Activated naive CD4-positive, alpha-beta T cell treated with anti-CD3 and anti-CD28 coated beads for 36 hours (primary cell): ENCODE measurements around the gene RPA1. TPM values are rescaled to one million over a fixed set of nuclear protein-coding genes. Genes with fewer than 3 reads are reported as not detected.

Experiments used
- CTCF ChIA-PET: fragments of 350-600 bp; sonication (Branson Sonifier 250); formaldehyde crosslinking; loops from one replicate; lab custom pipeline; 2021; ENCODE audit warnings: antibody characterized with exemption; lab: Charles Lee
- DNase-seq: peaks from one replicate; pipeline ENCODE4 v3.0.0-alpha.2; 2020
- H3K27ac Mint-ChIP-seq: one replicate; pipeline ENCODE4 v1.8.0; 2021; ENCODE audit warnings: mild to moderate bottlenecking, mixed read lengths
- H3K27me3 Mint-ChIP-seq: one replicate; pipeline ENCODE4 v1.8.0; 2021; ENCODE audit warnings: low read depth, mixed read lengths
- H3K36me3 Mint-ChIP-seq: one replicate; pipeline ENCODE4 v1.8.0; 2021; ENCODE audit warnings: low read depth, mixed read lengths
- H3K4me1 Mint-ChIP-seq: one replicate; pipeline ENCODE4 v1.8.0; 2021; ENCODE audit warnings: low read depth, mixed read lengths
- H3K4me3 Mint-ChIP-seq: one replicate; pipeline ENCODE4 v1.8.0; 2021; ENCODE audit warnings: mild to moderate bottlenecking, moderate library complexity, mixed read lengths
- H3K9me3 Mint-ChIP-seq: one replicate; pipeline ENCODE4 v1.8.0; 2021; ENCODE audit warnings: mixed read lengths
- intact Hi-C: fragments of 100-400 bp; cut with micrococcal nuclease; formaldehyde crosslinking; loops from one replicate; pipeline ENCODE4 v1.15.1; 2023
- total RNA-seq, 2 experiments: library from RNA; stranded (reverse); gene quantifications; one replicate each; pipeline ENCODE4 v1.2.3, GENCODE V29; 2021

The RPA1 gene
- 100 to 1,000 TPM; 177 to 188 TPM for total RNA-seq

GRCh38 chr17:1829592-1830257 lies at the start of gene RPA1, which contains the start of gene SMYD4:
RPA1 (plus strand) TSS chr17:1830005; CDS start chr17:1830094, 89 bp downstream.
SMYD4 (minus strand) TSS chr17:1829902; CDS start chr17:1827994, 1,908 bp downstream.
- Mint-ChIP-seq H3K36me3 (peaks cover 25% of the 10 kb centered on the region), H3K4me3 (peak within 1 kb of the TSS; percentile 93), H3K27ac (peak within 1 kb of the TSS; percentile 85), H3K27me3 (no peaks in the 10 kb centered on the region), H3K9me3 (no peaks in the 10 kb centered on the region), H3K4me1 (peaks cover 61% of the 10 kb centered on the region)
- intact Hi-C loops = loop anchor here (1.0 to 5.0 kb wide), 4 partner anchors 113 to 423 kb away; partner anchors contain the start of genes RILP and SCARF1
- DNase-seq = peak; percentile 89
- CTCF ChIA-PET = interaction anchor here (0.6 to 2.0 kb wide), 2 partner anchors 38 to 113 kb away, joined by 4 to 7 read pairs; no protein-coding TSS in a partner anchor

DNA sequence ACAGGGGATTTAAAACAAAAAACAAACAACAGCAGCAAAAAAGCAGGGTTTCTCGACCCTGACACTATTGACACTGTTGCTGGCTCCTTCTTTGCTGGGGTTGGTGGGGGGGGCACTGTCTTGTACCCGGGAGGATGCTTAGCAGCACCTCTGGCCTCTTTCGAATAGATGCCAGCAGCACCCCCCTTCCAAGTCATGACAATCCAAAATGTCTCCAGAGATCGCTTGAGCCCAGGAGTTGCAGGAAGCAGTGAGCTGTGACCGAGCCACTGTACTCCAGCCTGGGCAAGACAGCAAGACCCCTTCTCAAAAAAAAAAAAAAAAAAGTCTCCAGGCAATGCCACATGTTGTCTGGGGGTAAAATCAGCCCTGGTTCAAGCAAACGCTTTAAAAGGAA lies 47.6 kb upstream of the RPA1 start:
- Mint-ChIP-seq H3K4me1 (no peaks in the 10 kb centered on the region), H3K36me3 (peaks cover 27% of the 10 kb centered on the region), H3K27me3 (no peaks in the 10 kb centered on the region), H3K9me3 (no peaks in the 10 kb centered on the region), H3K27ac (no peak overlapping the region), H3K4me3 (no peak overlapping the region)
- CTCF ChIA-PET = interaction anchor here (1.3 to 2.6 kb wide), 3 partner anchors 33 to 114 kb away, joined by 3 to 13 read pairs (median 3); no protein-coding TSS in a partner anchor
- intact Hi-C loops = loop anchor here (5.0 kb wide), 1 partner anchor 60 kb away; the partner anchor contains the start of gene WDR81
- DNase-seq = no peak

DNA sequence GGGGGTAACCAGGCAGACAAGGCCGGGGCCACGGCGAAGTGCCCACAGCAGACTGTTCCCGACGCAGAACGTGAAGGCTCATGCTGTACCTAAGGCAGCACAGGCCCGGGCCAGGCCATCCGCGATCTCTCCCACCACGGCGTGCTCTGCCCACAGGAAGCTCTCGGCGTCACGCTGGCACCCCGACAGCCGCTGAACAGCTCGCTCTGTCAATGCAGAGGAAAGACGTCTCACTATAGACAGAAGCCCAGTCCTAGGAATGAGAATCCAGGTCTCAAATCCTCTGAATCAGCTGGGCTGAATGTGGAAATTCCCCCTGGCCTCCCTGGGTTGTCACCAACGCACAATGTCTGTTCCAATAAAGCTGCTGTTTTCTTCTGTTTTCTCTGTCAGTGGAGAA lies 46.5 kb upstream of the RPA1 start:
- CTCF ChIA-PET = interaction anchor here (0.7 to 2.6 kb wide), 3 partner anchors 62 to 115 kb away, joined by 3 to 13 read pairs (median 3); no protein-coding TSS in a partner anchor
- no peaks in the 10 kb centered on the region for H3K4me1 Mint-ChIP-seq
- H3K27ac Mint-ChIP-seq = no peak overlapping the region
- no peak overlapping the region for H3K4me3 Mint-ChIP-seq
- no peaks in the 10 kb centered on the region for H3K27me3 Mint-ChIP-seq
- H3K9me3 Mint-ChIP-seq = no peaks in the 10 kb centered on the region
- intact Hi-C loops = loop anchor here (5.0 kb wide), 1 partner anchor 61 kb away; the partner anchor contains the start of gene WDR81
- H3K36me3 Mint-ChIP-seq = peaks cover 25% of the 10 kb centered on the region
- no peak for DNase-seq

- CTCF ChIA-PET = interaction anchor here (0.7 to 2.6 kb wide), 6 partner anchors 63 to 524 kb away, joined by 3 to 13 read pairs (median 3); no protein-coding TSS in a partner anchor
- Mint-ChIP-seq H3K4me1 (no peaks in the 10 kb centered on the region), H3K27ac (peak overlapping the region; percentile 58), H3K36me3 (peaks cover 25% of the 10 kb centered on the region), H3K9me3 (no peaks in the 10 kb centered on the region), H3K27me3 (no peaks in the 10 kb centered on the region), H3K4me3 (no peak overlapping the region)
- intact Hi-C loops = loop anchor here (1.0 to 5.0 kb wide), 2 partner anchors 62 to 115 kb away; partner anchors contain the start of gene WDR81
- no peak for DNase-seq
Measured at GRCh38 chr17:1783834-1784611, 45.8 kb upstream of the RPA1 start.

DNA sequence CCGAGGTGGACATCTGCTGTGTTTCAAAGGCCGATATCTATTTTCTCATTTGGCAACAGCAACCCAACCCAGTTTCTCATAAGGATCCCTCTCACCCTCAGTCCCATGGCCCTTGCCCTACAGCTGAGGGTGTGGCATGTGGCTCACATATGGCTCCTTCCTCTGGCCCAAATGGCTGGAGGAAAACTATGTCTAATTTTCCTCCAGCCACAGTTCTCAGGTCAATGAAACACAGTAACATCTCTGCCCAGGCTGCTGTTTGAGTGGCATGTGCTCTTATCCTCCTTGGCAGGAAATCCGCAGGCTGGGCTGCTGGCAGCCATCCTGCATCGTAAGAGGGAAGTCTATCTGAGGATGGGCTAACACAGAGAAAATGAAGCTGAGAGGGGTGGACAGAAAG lies 43.9 kb upstream of the RPA1 start:
- Mint-ChIP-seq H3K9me3 (no peaks in the 10 kb centered on the region), H3K36me3 (peaks cover 25% of the 10 kb centered on the region), H3K4me1 (no peaks in the 10 kb centered on the region), H3K27ac (no peak overlapping the region), H3K27me3 (no peaks in the 10 kb centered on the region), H3K4me3 (no peak overlapping the region)
- CTCF ChIA-PET = no interaction called here
- DNase-seq = no peak
- intact Hi-C loops = no loop called here

DNA sequence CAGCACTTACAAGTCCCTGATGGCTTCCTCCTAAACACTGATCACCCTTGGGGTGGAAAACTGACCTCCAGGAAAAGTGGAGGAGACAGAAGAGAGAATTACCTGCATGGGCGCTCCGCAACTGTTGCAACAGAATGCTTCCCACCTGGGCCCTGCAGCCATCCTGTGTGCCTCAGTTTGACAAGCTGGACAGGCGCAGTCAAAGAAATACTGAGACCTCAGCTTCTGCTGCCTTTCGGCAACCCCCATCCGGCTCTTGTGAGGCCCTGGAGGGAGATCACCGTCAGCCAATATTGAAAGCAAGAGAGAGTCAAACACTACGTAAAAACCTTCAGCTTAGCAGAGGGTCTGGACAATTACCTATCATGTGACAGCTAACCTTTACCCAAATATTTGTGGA lies 43.1 kb upstream of the RPA1 start:
- Mint-ChIP-seq H3K36me3 (peaks cover 22% of the 10 kb centered on the region), H3K4me1 (no peaks in the 10 kb centered on the region), H3K27ac (no peak overlapping the region), H3K9me3 (no peaks in the 10 kb centered on the region), H3K4me3 (no peak overlapping the region), H3K27me3 (no peaks in the 10 kb centered on the region)
- no peak for DNase-seq
- CTCF ChIA-PET = no interaction called here
- intact Hi-C loops = no loop called here

- Mint-ChIP-seq H3K27ac (no peak overlapping the region), H3K4me3 (no peak overlapping the region), H3K27me3 (no peaks in the 10 kb centered on the region), H3K4me1 (no peaks in the 10 kb centered on the region), H3K9me3 (no peaks in the 10 kb centered on the region), H3K36me3 (peaks cover 20% of the 10 kb centered on the region)
- intact Hi-C loops = no loop called here
- CTCF ChIA-PET = no interaction called here
- DNase-seq = no peak
Measured at GRCh38 chr17:1787301-1787902, 42.4 kb upstream of the RPA1 start.

- intact Hi-C loops = no loop called here
- no peaks in the 10 kb centered on the region for H3K9me3 Mint-ChIP-seq
- DNase-seq = no peak
- H3K4me1 Mint-ChIP-seq = no peaks in the 10 kb centered on the region
- H3K27ac Mint-ChIP-seq = no peak overlapping the region
- CTCF ChIA-PET = interaction anchor here (0.6 to 0.8 kb wide), 2 partner anchors 14 to 75 kb away, joined by 3 read pairs; no protein-coding TSS in a partner anchor
- H3K36me3 Mint-ChIP-seq = peaks cover 7% of the 10 kb centered on the region
- H3K4me3 Mint-ChIP-seq = no peak overlapping the region
- H3K27me3 Mint-ChIP-seq = no peaks in the 10 kb centered on the region
Measured at GRCh38 chr17:1789936-1790335, 39.9 kb upstream of the RPA1 start.

- intact Hi-C loops = no loop called here
- H3K36me3 Mint-ChIP-seq = peaks cover 3% of the 10 kb centered on the region
Measured at GRCh38 chr17:1792495-1793446, 37.0 kb upstream of the RPA1 start.

DNA sequence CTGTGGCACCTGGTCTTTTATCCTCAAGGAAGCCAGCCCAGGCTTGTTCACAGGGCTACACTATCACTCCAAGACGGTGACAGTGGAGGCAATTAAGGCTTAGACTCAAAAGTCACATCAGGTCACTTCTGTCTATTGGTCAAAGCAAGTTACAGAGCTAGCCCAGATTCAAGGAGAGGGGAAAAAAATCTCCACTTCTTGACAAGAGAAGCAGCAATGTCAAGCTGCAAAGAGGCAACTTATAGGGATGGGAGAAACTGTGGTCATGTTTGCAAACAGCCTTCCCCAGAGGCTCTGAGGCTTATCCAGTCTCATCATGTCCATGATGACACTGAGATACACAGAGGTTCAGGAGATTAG lies 36.4 kb upstream of the RPA1 start:
- Mint-ChIP-seq H3K4me1 (peaks cover 2% of the 10 kb centered on the region), H3K36me3 (peaks cover 3% of the 10 kb centered on the region), H3K9me3 (no peaks in the 10 kb centered on the region), H3K27me3 (no peaks in the 10 kb centered on the region), H3K4me3 (no peak overlapping the region), H3K27ac (no peak overlapping the region)
- DNase-seq = no peak
- CTCF ChIA-PET = interaction anchor here (0.7 kb wide), 1 partner anchor 15 kb away, joined by 5 read pairs; no protein-coding TSS in a partner anchor
- intact Hi-C loops = no loop called here

More at GRCh38 chr17:1792495-1793446, 37.0 kb upstream of the RPA1 start:
- Mint-ChIP-seq H3K4me1 (peaks cover 2% of the 10 kb centered on the region), H3K27me3 (no peaks in the 10 kb centered on the region), H3K27ac (no peak overlapping the region), H3K9me3 (no peaks in the 10 kb centered on the region), H3K4me3 (no peak overlapping the region)
- no peak for DNase-seq
- CTCF ChIA-PET = no interaction called here

- no peaks in the 10 kb centered on the region for H3K9me3 Mint-ChIP-seq
- intact Hi-C loops = no loop called here
- peaks cover 2% of the 10 kb centered on the region for H3K4me1 Mint-ChIP-seq
- H3K36me3 Mint-ChIP-seq = peaks cover 10% of the 10 kb centered on the region
- no peak overlapping the region for H3K4me3 Mint-ChIP-seq
- CTCF ChIA-PET = interaction anchor here (1.0 kb wide), 1 partner anchor 68 kb away, joined by 3 read pairs; no protein-coding TSS in a partner anchor
- no peak overlapping the region for H3K27ac Mint-ChIP-seq
- DNase-seq = no peak
- no peaks in the 10 kb centered on the region for H3K27me3 Mint-ChIP-seq
Measured at GRCh38 chr17:1796800-1797199, 33.0 kb upstream of the RPA1 start.
